ENCODE results near the gene GPR15LG.
"Not testable (repeated sequence)": the region's sequence is repeated elsewhere in the genome, so short reads cannot be mapped to it uniquely, and the experiment has no call there.

Gene GPR15LG

GRCh38 chr10:84178160-84178609, 4.6 kb downstream of the GPR15LG start:
- WGBS, 2 experiments (ENCODE audit: insufficient coverage in 2 of 2) = 78 to 86% methylated on average over 3 of the region's 3 CpGs
- Histone ChIP-seq H3K27ac (ENCODE audit: low read depth, low read length, severe bottlenecking) (no peak overlapping the region), H3K4me3 (ENCODE audit: extremely low read depth, insufficient read depth, low read length, poor library complexity, severe bottlenecking) (no peak overlapping the region), H3K9me3 (ENCODE audit: control insufficient read depth, low read length) (no peaks in the 10 kb centered on the region), H3K36me3 (ENCODE audit: control insufficient read depth, insufficient read depth, low read length) (no peaks in the 10 kb centered on the region), H3K4me1 (ENCODE audit: control insufficient read depth, insufficient read depth, low read length, poor library complexity, severe bottlenecking) (no peaks in the 10 kb centered on the region)

- WGBS, 2 experiments (ENCODE audit: insufficient coverage in 2 of 2) = 81 to 82% methylated on average over 11 of the region's 12 CpGs
These were observed 5.6 kb downstream of the GPR15LG start for GRCh38 chr10:84179059-84179710.

GRCh38 chr10:84180386-84180785, 6.8 kb downstream of the GPR15LG start:
- 77 to 82% methylated on average over 4 to 11 of the region's 22 CpGs for WGBS, 2 experiments (ENCODE audit: insufficient coverage in 2 of 2)
- H3K36me3 ChIP-seq (ENCODE audit: control insufficient read depth, insufficient read depth, low read length); H3K4me1 ChIP-seq (ENCODE audit: control insufficient read depth, insufficient read depth, low read length, poor library complexity, severe bottlenecking): not testable (repeated sequence)

More at GRCh38 chr10:84179059-84179710, 5.6 kb downstream of the GPR15LG start:
- no peak overlapping the region for H3K4me3 ChIP-seq (ENCODE audit: extremely low read depth, insufficient read depth, low read length, poor library complexity, severe bottlenecking)
- no peaks in the 10 kb centered on the region for H3K4me1 ChIP-seq (ENCODE audit: control insufficient read depth, insufficient read depth, low read length, poor library complexity, severe bottlenecking)
- H3K27ac ChIP-seq (ENCODE audit: low read depth, low read length, severe bottlenecking) = no peak overlapping the region
- no peaks in the 10 kb centered on the region for H3K9me3 ChIP-seq (ENCODE audit: control insufficient read depth, low read length)
- H3K36me3 ChIP-seq (ENCODE audit: control insufficient read depth, insufficient read depth, low read length) = no peaks in the 10 kb centered on the region

GRCh38 chr10:84181631-84182030, 8.0 kb downstream of the GPR15LG start:
- Histone ChIP-seq H3K27ac (ENCODE audit: low read depth, low read length, severe bottlenecking) (no peak overlapping the region), H3K4me3 (ENCODE audit: extremely low read depth, insufficient read depth, low read length, poor library complexity, severe bottlenecking) (no peak overlapping the region), H3K9me3 (ENCODE audit: control insufficient read depth, low read length) (no peaks in the 10 kb centered on the region), H3K4me1 (ENCODE audit: control insufficient read depth, insufficient read depth, low read length, poor library complexity, severe bottlenecking) (no peaks in the 10 kb centered on the region), H3K36me3 (ENCODE audit: control insufficient read depth, insufficient read depth, low read length) (no peaks in the 10 kb centered on the region)
- WGBS, 2 experiments (ENCODE audit: insufficient coverage in 2 of 2) = 95 to 96% methylated on average over 3 to 4 of the region's 5 CpGs

More at GRCh38 chr10:84180386-84180785, 6.8 kb downstream of the GPR15LG start:
- H3K4me3 ChIP-seq (ENCODE audit: extremely low read depth, insufficient read depth, low read length, poor library complexity, severe bottlenecking); H3K27ac ChIP-seq (ENCODE audit: low read depth, low read length, severe bottlenecking); H3K9me3 ChIP-seq (ENCODE audit: control insufficient read depth, low read length): not testable (repeated sequence)

GRCh38 chr10:84184517-84184916, 10.9 kb downstream of the GPR15LG start:
- H3K9me3 ChIP-seq (ENCODE audit: control insufficient read depth, low read length) = no peaks in the 10 kb centered on the region
- H3K4me3 ChIP-seq (ENCODE audit: extremely low read depth, insufficient read depth, low read length, poor library complexity, severe bottlenecking) = no peak overlapping the region
- no peak overlapping the region for H3K27ac ChIP-seq (ENCODE audit: low read depth, low read length, severe bottlenecking)
- H3K4me1 ChIP-seq (ENCODE audit: control insufficient read depth, insufficient read depth, low read length, poor library complexity, severe bottlenecking) = no peaks in the 10 kb centered on the region
- H3K36me3 ChIP-seq (ENCODE audit: control insufficient read depth, insufficient read depth, low read length) = no peaks in the 10 kb centered on the region
- 82 to 87% methylated on average over 3 to 4 of the region's 4 CpGs for WGBS, 2 experiments (ENCODE audit: insufficient coverage in 2 of 2)

GRCh38 chr10:84185526-84186175, 12.1 kb downstream of the GPR15LG start:
- 78 to 83% methylated on average over 7 to 11 of the region's 11 CpGs for WGBS, 2 experiments (ENCODE audit: insufficient coverage in 2 of 2)
- H3K36me3 ChIP-seq (ENCODE audit: control insufficient read depth, insufficient read depth, low read length) = no peaks in the 10 kb centered on the region
- H3K9me3 ChIP-seq (ENCODE audit: control insufficient read depth, low read length) = no peaks in the 10 kb centered on the region
- H3K27ac ChIP-seq (ENCODE audit: low read depth, low read length, severe bottlenecking) = no peak overlapping the region
- H3K4me3 ChIP-seq (ENCODE audit: extremely low read depth, insufficient read depth, low read length, poor library complexity, severe bottlenecking) = no peak overlapping the region
- no peaks in the 10 kb centered on the region for H3K4me1 ChIP-seq (ENCODE audit: control insufficient read depth, insufficient read depth, low read length, poor library complexity, severe bottlenecking)

GRCh38 chr10:84188815-84189214, 15.2 kb downstream of the GPR15LG start:
- H3K4me1 ChIP-seq (ENCODE audit: control insufficient read depth, insufficient read depth, low read length, poor library complexity, severe bottlenecking) = peaks cover under 1% of the 10 kb centered on the region
- H3K27ac ChIP-seq (ENCODE audit: low read depth, low read length, severe bottlenecking) = no peak overlapping the region
- H3K36me3 ChIP-seq (ENCODE audit: control insufficient read depth, insufficient read depth, low read length) = no peaks in the 10 kb centered on the region
- no peaks in the 10 kb centered on the region for H3K9me3 ChIP-seq (ENCODE audit: control insufficient read depth, low read length)
- 76 to 83% methylated on average over 3 of the region's 3 CpGs for WGBS, 2 experiments (ENCODE audit: insufficient coverage in 2 of 2)
- H3K4me3 ChIP-seq (ENCODE audit: extremely low read depth, insufficient read depth, low read length, poor library complexity, severe bottlenecking) = no peak overlapping the region

- Histone ChIP-seq H3K4me1 (ENCODE audit: control insufficient read depth, insufficient read depth, low read length, poor library complexity, severe bottlenecking) (peaks cover 8% of the 10 kb centered on the region), H3K4me3 (ENCODE audit: extremely low read depth, insufficient read depth, low read length, poor library complexity, severe bottlenecking) (no peak overlapping the region), H3K9me3 (ENCODE audit: control insufficient read depth, low read length) (no peaks in the 10 kb centered on the region), H3K27ac (ENCODE audit: low read depth, low read length, severe bottlenecking) (no peak overlapping the region), H3K36me3 (ENCODE audit: control insufficient read depth, insufficient read depth, low read length) (no peaks in the 10 kb centered on the region)
- 82 to 100% methylated on average over 3 of the region's 3 CpGs for WGBS, 2 experiments (ENCODE audit: insufficient coverage in 2 of 2)
These were observed 17.0 kb downstream of the GPR15LG start for GRCh38 chr10:84190621-84191020.

GRCh38 chr10:84191106-84191505, 17.5 kb downstream of the GPR15LG start:
- Histone ChIP-seq H3K27ac (ENCODE audit: low read depth, low read length, severe bottlenecking) (no peak overlapping the region), H3K36me3 (ENCODE audit: control insufficient read depth, insufficient read depth, low read length) (no peaks in the 10 kb centered on the region), H3K4me1 (ENCODE audit: control insufficient read depth, insufficient read depth, low read length, poor library complexity, severe bottlenecking) (peaks cover 8% of the 10 kb centered on the region), H3K4me3 (ENCODE audit: extremely low read depth, insufficient read depth, low read length, poor library complexity, severe bottlenecking) (no peak overlapping the region), H3K9me3 (ENCODE audit: control insufficient read depth, low read length) (no peaks in the 10 kb centered on the region)
- WGBS, 2 experiments (ENCODE audit: insufficient coverage in 2 of 2) = 89 to 94% methylated on average over 4 to 5 of the region's 5 CpGs

GRCh38 chr10:84193327-84193726, 19.7 kb downstream of the GPR15LG start:
- WGBS, 2 experiments (ENCODE audit: insufficient coverage in 2 of 2) = 85 to 100% methylated on average over 1 of the region's 2 CpGs
- no peak overlapping the region for H3K27ac ChIP-seq (ENCODE audit: low read depth, low read length, severe bottlenecking)
- H3K4me3 ChIP-seq (ENCODE audit: extremely low read depth, insufficient read depth, low read length, poor library complexity, severe bottlenecking) = no peak overlapping the region
- H3K4me1 ChIP-seq (ENCODE audit: control insufficient read depth, insufficient read depth, low read length, poor library complexity, severe bottlenecking) = peaks cover 8% of the 10 kb centered on the region
- H3K36me3 ChIP-seq (ENCODE audit: control insufficient read depth, insufficient read depth, low read length) = no peaks in the 10 kb centered on the region
- H3K9me3 ChIP-seq (ENCODE audit: control insufficient read depth, low read length) = no peaks in the 10 kb centered on the region

GRCh38 chr10:84193846-84194423, 20.3 kb downstream of the GPR15LG start:
- Histone ChIP-seq H3K27ac (ENCODE audit: low read depth, low read length, severe bottlenecking) (no peak overlapping the region), H3K4me3 (ENCODE audit: extremely low read depth, insufficient read depth, low read length, poor library complexity, severe bottlenecking) (peak overlapping the region; percentile 41), H3K36me3 (ENCODE audit: control insufficient read depth, insufficient read depth, low read length) (no peaks in the 10 kb centered on the region), H3K4me1 (ENCODE audit: control insufficient read depth, insufficient read depth, low read length, poor library complexity, severe bottlenecking) (peaks cover 8% of the 10 kb centered on the region), H3K9me3 (ENCODE audit: control insufficient read depth, low read length) (no peaks in the 10 kb centered on the region)
- WGBS, 2 experiments (ENCODE audit: insufficient coverage in 2 of 2) = 20 to 54% methylated on average over 1 to 5 of the region's 5 CpGs

All from mesodermal cell (in vitro differentiated cells).